GM20431 (cell line): ENCODE results near the gene MED12L.

Source experiments
- in situ Hi-C: fragments of 300-500 bp; cut with MseI, MboI; formaldehyde crosslinking; loops from one replicate; pipeline ENCODE4 v1.15.0; 2020; ENCODE audit warnings: low sequenced_read_pairs; ENCODE audit not compliant: unreplicated experiment

The MED12L gene

GRCh38 chr3:151276038-151276686 is 190.7 kb downstream of the MED12L start:
- in situ Hi-C loops: loop anchor here (10.0 kb wide), 1 partner anchor 51 kb away; no protein-coding TSS in a partner anchor

DNA sequence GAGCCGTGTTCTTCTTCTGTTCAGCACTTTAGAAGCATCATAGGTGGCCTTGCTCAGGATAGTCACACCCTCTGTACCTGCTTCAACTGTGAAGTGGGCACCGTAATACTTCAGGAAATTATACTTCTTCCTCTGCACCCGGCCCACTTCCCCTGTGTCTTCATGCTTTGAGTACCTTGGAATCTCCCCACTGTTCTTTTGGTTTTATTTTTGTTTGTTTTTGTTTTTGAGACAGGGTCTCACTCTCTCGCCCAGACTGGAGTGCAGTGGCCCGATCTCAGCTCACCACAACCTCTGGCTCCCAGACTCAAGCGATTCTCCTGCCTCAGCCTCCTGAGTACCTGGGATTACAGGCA is 191.2 kb downstream of the MED12L start:
- in situ Hi-C loops: loop anchor here (10.0 kb wide), 1 partner anchor 52 kb away; no protein-coding TSS in a partner anchor

- in situ Hi-C loops: loop anchor here (10.0 kb wide), 1 partner anchor 53 kb away; no protein-coding TSS in a partner anchor
Measured at GRCh38 chr3:151278230-151278629, 192.8 kb downstream of the MED12L start, which contains the start of gene P2RY14. P2RY14 (minus strand) TSS chr3:151278542; CDS start chr3:151214316, 64,226 bp downstream.

- in situ Hi-C loops: loop anchor here (10.0 kb wide), 1 partner anchor 117 kb away; no protein-coding TSS in a partner anchor
Measured at GRCh38 chr3:151281671-151282324, 196.3 kb downstream of the MED12L start.

DNA sequence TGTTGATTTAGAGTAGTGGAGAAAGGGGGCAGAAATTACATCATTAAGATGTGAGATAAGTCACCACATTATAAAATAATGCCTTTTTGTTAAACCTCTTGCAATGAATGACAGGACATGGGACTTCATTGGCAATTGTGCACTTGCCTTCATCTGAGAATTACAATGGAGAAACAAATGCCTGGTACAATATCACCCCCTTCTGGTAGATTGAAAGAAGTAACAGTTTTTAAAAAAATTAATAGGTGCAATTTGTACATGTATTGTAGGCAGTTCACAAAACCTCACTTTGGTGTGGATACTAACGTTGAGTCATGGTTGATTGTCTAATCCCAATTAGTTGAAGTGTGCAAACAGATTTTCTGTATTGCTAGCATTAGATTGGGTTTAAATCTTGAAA is 197.5 kb downstream of the MED12L start:
- in situ Hi-C loops: loop anchor here (10.0 kb wide), 1 partner anchor 118 kb away; no protein-coding TSS in a partner anchor

DNA sequence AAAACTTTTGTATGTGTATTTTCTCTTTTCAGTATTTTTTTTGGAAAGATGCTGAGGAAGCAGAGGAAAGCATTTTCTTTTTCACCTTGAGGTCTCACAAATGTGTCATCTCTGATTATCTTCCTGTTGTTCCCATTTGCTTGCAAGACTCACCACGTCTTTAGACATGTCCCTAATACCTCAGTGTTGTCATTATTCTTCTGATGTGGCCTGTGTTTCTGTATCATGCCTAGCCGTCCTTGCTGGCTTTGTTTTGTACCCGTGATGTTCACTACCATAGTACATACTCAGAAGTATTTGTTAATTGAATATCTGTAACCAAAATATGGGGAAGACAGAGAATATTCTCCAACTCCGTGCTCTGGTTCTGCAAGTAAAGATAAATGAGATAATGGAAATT is 197.9 kb downstream of the MED12L start:
- in situ Hi-C loops: loop anchor here (10.0 kb wide), 1 partner anchor 119 kb away; no protein-coding TSS in a partner anchor

- in situ Hi-C loops: loop anchor here (10.0 kb wide), 1 partner anchor 119 kb away; no protein-coding TSS in a partner anchor
Measured at GRCh38 chr3:151283907-151284461, 198.5 kb downstream of the MED12L start.

DNA sequence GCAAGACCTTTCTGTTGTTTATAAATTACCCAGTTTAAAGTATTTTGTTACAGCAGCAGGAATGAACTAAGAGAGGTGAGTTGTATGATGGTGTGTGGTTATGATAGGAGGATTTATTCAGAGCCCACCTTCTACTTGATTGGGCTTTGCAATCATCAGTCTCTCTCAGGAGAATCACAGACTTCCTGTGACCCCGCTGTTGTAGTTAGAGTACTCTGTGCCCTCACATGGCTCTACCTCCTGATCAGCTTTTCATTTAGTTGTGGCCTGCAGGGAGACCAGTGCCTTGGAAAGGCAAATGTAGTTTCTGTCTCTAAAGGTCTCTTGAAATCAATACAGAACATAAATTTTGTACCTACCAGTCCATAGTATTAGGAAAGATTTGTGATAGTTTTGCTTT is 200.5 kb downstream of the MED12L start:
- in situ Hi-C loops: loop anchor here (10.0 kb wide), 1 partner anchor 121 kb away; no protein-coding TSS in a partner anchor

- in situ Hi-C loops: loop anchor here (10.0 kb wide), 1 partner anchor 125 kb away; no protein-coding TSS in a partner anchor
Measured at GRCh38 chr3:151289445-151289844, 204.0 kb downstream of the MED12L start.

GRCh38 chr3:151290673-151291072 is 205.2 kb downstream of the MED12L start:
- in situ Hi-C loops: no loop called here

DNA sequence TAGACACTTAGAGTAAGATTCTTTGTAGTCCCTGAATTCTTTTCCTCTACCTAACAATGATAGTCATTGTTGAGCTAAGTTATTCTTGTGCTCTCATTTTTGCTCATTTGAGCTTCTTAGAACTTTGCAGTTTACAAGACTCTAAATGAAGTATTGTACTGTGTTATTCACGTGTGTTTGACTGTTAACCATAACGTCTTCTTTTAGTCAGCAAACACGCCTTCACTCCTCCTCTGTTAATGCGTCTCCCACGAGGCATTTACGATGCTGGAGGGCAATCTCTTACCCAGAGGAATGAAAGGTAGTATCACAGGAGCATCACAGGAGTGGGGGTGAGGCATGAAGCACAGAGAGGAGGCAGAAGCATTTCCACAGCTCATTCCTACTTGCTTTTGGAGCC is 207.7 kb downstream of the MED12L start:
- in situ Hi-C loops: no loop called here

GRCh38 chr3:151296226-151296625 is 210.8 kb downstream of the MED12L start:
- in situ Hi-C loops: no loop called here

- in situ Hi-C loops: no loop called here
Measured at GRCh38 chr3:151297429-151297828, 212.0 kb downstream of the MED12L start.

- in situ Hi-C loops: no loop called here
Measured at GRCh38 chr3:151299006-151299405, 213.5 kb downstream of the MED12L start.

GRCh38 chr3:151300539-151300938 is 215.1 kb downstream of the MED12L start:
- in situ Hi-C loops: no loop called here

DNA sequence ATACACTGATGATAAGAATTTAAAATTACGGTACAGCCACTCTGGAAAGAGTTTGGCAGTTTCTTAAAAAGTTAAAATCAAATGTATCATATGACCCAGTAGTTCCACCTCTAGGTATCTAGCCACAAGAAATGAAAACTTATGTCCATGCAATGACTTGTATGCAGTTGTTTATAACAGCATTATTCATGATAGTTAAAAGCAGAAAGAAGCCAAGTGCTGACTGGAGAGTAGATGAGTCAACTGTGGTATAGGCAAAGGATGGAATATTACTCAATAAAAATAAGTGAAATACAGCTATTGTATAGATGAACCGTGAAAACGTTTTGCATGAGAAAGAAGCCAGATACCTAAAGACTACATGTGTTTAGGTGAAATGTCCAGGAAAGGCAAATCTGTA is 216.3 kb downstream of the MED12L start:
- in situ Hi-C loops: no loop called here

- in situ Hi-C loops: no loop called here
Measured at GRCh38 chr3:151303751-151304150, 218.3 kb downstream of the MED12L start.

DNA sequence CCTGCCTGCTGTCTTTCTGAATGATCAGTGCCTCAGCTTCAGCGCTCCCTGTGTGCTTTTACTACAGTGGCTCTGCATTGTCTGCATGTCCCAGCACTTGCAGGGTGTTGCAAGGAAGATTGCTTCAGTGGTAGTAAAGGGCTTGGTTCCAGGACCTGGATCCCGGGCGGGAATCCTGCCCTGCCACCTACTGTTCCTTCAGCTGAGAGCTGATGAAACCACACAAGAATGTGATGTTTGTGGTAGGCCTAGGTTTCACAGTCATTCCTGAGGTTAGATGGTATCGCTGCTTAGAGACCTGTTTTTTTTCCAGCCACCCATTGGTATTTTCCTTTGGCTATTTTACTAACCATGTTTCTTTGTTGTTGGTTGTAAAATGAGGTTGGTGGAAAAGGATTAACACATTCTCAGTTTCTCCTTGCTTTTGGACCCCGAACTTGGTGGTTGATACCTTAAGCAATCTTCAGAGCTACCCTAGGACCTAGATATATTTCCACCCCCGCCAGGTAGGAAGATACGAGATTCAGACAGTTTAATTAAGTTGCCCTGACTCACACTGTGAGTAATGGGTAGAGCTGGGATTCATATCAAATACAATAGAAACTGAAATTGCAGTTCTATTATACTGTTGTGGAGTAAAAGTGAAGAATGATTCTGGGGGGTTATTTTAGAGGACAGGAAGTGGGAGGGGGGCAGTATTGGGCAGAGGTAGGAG is 219.8 kb downstream of the MED12L start:
- in situ Hi-C loops: no loop called here

GRCh38 chr3:151305775-151306151 is 220.3 kb downstream of the MED12L start:
- in situ Hi-C loops: no loop called here

GRCh38 chr3:151306168-151306810 is 220.8 kb downstream of the MED12L start:
- in situ Hi-C loops: no loop called here
